HEK293 (cell line): ENCODE data around the gene GHRHR.

Source experiments
- HOXA7 ChIP-seq: sonication (generic); formaldehyde crosslinking; IDR thresholded peaks from 2 replicates; pipeline ENCODE4 v1.8.1; 2022; ENCODE audit warnings: missing genetic modification reagents, borderline replicate concordance
- MEIS1 ChIP-seq: sonication (generic); formaldehyde crosslinking; IDR thresholded peaks from 2 replicates; pipeline ENCODE4 v1.8.1; 2022; ENCODE audit warnings: missing genetic modification reagents, mild to moderate bottlenecking, borderline replicate concordance
- SP2 ChIP-seq: fragments of 450-650 bp; formaldehyde crosslinking; IDR thresholded peaks from 2 replicates; pipeline ENCODE4 v1.5.1; 2016; ENCODE audit warnings: missing biosample characterization, missing genetic modification characterization
- TF ChIP-seq, protein P1 (sequence below): fragments of 450-650 bp; formaldehyde crosslinking; IDR thresholded peaks from 2 replicates; pipeline ENCODE4 v1.5.1; 2016; ENCODE audit warnings: missing biosample characterization, missing genetic modification characterization
- TF ChIP-seq, protein P2 (sequence below): fragments of 450-650 bp; formaldehyde crosslinking; optimal IDR thresholded peaks from 2 replicates; pipeline ENCODE3; 2016; ENCODE audit warnings: missing biosample characterization, mild to moderate bottlenecking, missing genetic modification characterization
- TF ChIP-seq, protein P3 (sequence below): fragments of 450-650 bp; formaldehyde crosslinking; IDR thresholded peaks from 2 replicates; pipeline ENCODE4 v1.5.1; 2016; ENCODE audit warnings: missing biosample characterization, missing genetic modification characterization
- TF ChIP-seq, protein P4 (sequence below): fragments of 450-650 bp; formaldehyde crosslinking; conservative IDR thresholded peaks from 2 replicates; pipeline ENCODE4 v1.5.1; 2016; ENCODE audit warnings: low read depth, missing biosample characterization, missing genetic modification characterization

DNA sequence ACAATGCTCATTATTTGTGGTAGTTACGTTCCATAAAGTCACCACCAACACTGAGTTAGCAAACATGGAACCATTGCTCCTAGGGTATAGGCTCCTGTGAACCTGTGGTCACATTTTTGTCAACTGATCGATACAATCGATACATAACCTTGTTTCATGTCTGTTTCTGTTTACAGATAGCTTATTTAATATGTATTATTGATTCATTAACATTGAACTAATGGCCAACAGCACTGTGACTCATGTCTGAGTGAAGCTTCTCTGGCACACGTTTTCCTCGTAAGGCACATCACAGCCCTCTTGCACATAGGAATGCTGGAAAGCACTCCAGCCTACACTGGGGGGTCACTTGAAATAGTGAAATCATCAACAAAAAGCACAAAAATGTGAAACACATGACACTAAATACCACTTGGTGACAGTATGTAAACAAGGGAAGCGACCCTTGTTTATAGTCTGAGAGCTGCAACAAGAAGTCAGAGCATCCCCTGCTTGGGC is 27.0 kb downstream of the GHRHR start:
- no peak for TF ChIP-seq HOXA7 (CRISPR knock-in tag)
- TF ChIP-seq, protein P1, sequence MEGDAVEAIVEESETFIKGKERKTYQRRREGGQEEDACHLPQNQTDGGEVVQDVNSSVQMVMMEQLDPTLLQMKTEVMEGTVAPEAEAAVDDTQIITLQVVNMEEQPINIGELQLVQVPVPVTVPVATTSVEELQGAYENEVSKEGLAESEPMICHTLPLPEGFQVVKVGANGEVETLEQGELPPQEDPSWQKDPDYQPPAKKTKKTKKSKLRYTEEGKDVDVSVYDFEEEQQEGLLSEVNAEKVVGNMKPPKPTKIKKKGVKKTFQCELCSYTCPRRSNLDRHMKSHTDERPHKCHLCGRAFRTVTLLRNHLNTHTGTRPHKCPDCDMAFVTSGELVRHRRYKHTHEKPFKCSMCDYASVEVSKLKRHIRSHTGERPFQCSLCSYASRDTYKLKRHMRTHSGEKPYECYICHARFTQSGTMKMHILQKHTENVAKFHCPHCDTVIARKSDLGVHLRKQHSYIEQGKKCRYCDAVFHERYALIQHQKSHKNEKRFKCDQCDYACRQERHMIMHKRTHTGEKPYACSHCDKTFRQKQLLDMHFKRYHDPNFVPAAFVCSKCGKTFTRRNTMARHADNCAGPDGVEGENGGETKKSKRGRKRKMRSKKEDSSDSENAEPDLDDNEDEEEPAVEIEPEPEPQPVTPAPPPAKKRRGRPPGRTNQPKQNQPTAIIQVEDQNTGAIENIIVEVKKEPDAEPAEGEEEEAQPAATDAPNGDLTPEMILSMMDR (tag by site-specific recombination), result no peak
- TF ChIP-seq MEIS1 (CRISPR knock-in tag), result no peak
- TF ChIP-seq, protein P2, sequence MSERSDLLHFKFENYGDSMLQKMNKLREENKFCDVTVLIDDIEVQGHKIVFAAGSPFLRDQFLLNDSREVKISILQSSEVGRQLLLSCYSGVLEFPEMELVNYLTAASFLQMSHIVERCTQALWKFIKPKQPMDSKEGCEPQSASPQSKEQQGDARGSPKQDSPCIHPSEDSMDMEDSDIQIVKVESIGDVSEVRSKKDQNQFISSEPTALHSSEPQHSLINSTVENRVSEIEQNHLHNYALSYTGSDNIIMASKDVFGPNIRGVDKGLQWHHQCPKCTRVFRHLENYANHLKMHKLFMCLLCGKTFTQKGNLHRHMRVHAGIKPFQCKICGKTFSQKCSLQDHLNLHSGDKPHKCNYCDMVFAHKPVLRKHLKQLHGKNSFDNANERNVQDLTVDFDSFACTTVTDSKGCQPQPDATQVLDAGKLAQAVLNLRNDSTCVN (tag by site-specific recombination), result no peak
- TF ChIP-seq SP2, result no peak
- TF ChIP-seq, protein P3, sequence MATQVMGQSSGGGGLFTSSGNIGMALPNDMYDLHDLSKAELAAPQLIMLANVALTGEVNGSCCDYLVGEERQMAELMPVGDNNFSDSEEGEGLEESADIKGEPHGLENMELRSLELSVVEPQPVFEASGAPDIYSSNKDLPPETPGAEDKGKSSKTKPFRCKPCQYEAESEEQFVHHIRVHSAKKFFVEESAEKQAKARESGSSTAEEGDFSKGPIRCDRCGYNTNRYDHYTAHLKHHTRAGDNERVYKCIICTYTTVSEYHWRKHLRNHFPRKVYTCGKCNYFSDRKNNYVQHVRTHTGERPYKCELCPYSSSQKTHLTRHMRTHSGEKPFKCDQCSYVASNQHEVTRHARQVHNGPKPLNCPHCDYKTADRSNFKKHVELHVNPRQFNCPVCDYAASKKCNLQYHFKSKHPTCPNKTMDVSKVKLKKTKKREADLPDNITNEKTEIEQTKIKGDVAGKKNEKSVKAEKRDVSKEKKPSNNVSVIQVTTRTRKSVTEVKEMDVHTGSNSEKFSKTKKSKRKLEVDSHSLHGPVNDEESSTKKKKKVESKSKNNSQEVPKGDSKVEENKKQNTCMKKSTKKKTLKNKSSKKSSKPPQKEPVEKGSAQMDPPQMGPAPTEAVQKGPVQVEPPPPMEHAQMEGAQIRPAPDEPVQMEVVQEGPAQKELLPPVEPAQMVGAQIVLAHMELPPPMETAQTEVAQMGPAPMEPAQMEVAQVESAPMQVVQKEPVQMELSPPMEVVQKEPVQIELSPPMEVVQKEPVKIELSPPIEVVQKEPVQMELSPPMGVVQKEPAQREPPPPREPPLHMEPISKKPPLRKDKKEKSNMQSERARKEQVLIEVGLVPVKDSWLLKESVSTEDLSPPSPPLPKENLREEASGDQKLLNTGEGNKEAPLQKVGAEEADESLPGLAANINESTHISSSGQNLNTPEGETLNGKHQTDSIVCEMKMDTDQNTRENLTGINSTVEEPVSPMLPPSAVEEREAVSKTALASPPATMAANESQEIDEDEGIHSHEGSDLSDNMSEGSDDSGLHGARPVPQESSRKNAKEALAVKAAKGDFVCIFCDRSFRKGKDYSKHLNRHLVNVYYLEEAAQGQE (tag by site-specific recombination), result no peak
- TF ChIP-seq, protein P4, sequence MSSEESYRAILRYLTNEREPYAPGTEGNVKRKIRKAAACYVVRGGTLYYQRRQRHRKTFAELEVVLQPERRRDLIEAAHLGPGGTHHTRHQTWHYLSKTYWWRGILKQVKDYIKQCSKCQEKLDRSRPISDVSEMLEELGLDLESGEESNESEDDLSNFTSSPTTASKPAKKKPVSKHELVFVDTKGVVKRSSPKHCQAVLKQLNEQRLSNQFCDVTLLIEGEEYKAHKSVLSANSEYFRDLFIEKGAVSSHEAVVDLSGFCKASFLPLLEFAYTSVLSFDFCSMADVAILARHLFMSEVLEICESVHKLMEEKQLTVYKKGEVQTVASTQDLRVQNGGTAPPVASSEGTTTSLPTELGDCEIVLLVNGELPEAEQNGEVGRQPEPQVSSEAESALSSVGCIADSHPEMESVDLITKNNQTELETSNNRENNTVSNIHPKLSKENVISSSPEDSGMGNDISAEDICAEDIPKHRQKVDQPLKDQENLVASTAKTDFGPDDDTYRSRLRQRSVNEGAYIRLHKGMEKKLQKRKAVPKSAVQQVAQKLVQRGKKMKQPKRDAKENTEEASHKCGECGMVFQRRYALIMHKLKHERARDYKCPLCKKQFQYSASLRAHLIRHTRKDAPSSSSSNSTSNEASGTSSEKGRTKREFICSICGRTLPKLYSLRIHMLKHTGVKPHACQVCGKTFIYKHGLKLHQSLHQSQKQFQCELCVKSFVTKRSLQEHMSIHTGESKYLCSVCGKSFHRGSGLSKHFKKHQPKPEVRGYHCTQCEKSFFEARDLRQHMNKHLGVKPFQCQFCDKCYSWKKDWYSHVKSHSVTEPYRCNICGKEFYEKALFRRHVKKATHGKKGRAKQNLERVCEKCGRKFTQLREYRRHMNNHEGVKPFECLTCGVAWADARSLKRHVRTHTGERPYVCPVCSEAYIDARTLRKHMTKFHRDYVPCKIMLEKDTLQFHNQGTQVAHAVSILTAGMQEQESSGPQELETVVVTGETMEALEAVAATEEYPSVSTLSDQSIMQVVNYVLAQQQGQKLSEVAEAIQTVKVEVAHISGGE (tag by site-specific recombination), result no peak
